BE2C (cell line): ENCODE results near the gene CD79A.

Source experiments
- DNase-seq: peaks from one replicate; pipeline ENCODE4 v3.0.0-alpha.2; 2020
- H3K27me3 ChIP-seq: fragments of 250-450 bp; sonication (Bioruptor Pico); 2 replicates; pipeline ENCODE4 v1.5.1; 2020; ENCODE audit warnings: mild to moderate bottlenecking
- H3K36me3 ChIP-seq: fragments of 250-450 bp; sonication (Bioruptor Pico); 2 replicates; pipeline ENCODE4 v1.5.1; 2020; ENCODE audit warnings: mild to moderate bottlenecking
- H3K4me1 ChIP-seq: fragments of 250-450 bp; sonication (Bioruptor Pico); 2 replicates; pipeline ENCODE4 v1.5.1; 2020
- H3K4me3 ChIP-seq: 2 replicates; pipeline ENCODE4 v1.5.1; 2011; ENCODE audit warnings: low read depth, low read length
- H3K9me3 ChIP-seq: fragments of 250-450 bp; sonication (Bioruptor Pico); 2 replicates; pipeline ENCODE4 v1.5.1; 2020
- CTCF ChIP-seq: IDR thresholded peaks from 2 replicates; pipeline ENCODE4 v1.5.1; 2012; ENCODE audit warnings: mild to moderate bottlenecking, low read depth, low read length

The CD79A gene

DNA sequence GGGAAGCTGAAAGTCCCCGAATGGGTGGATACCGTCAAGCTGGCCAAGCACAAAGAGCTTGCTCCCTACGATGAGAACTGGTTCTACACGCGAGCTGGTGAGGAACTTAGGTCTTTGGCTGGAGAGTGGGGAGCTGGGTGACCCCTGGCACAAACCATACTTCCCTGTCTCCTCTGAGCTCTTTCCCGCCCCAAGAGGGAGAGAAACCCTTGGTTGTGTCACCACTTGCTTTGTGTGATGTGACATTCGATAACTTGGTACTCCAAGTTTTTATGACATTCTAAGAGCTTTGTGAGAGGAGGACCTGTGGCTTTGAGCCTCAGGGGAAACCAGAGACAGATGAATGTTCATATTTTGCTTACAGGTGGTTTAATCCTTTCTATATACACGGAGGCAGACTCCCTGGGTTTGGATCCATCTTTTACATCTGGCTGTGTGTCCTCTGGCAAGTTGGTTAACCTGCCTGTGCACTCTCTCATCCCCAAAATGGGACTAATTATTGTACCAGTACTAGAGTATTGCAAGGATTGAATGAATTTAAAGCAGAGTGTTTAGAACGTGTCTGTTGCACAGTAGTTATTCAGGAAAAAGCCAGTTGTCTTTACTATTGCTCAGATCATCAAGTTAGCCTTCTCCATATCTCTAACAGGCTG lies 15.8 kb upstream of the CD79A start:
- Histone ChIP-seq H3K27me3 (peaks cover 19% of the 10 kb centered on the region), H3K9me3 (no peaks in the 10 kb centered on the region), H3K4me1 (no peaks in the 10 kb centered on the region; the same call in 1 of the 2 replicates), H3K4me3 (peak overlapping the region; percentile 91), H3K36me3 (peaks cover 60% of the 10 kb centered on the region)
- no peak for TF ChIP-seq CTCF
- DNase-seq: no peak

- no peak for TF ChIP-seq CTCF
- peak overlapping the region; percentile 91 for H3K4me3 ChIP-seq
- no peak for DNase-seq
- no peaks in the 10 kb centered on the region; the same call in 1 of the 2 replicates for H3K4me1 ChIP-seq
- no peaks in the 10 kb centered on the region for H3K9me3 ChIP-seq
- H3K36me3 ChIP-seq: peaks cover 66% of the 10 kb centered on the region
- H3K27me3 ChIP-seq: peaks cover 13% of the 10 kb centered on the region
Measured at GRCh38 chr19:41861846-41862245, 15.2 kb upstream of the CD79A start.

DNA sequence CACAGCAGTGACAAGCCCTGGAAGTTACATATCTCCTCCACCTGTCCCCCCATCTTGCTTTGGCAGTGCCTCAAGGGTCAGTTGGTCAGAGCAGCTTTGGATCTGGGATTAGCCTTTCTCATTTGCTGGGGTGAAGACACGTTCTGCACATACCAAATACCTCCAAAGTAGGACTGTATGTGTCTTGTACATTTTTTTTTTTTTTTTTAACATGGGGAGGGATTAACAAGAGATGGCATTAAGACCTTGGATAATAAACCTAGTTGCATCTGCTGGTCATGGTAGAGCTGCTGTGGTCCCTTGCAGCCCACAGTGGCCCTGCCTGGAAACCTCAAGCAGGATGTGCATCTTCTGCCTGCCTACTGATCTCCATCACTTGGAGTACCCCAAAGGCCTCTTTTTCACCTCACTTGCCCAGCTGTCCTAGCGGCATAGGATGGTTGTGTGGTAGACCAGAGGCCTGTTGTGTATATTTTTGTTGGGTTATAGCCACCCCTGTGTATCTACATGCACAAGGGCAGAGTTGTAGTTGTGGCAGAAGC lies 14.6 kb upstream of the CD79A start:
- Histone ChIP-seq H3K27me3 (peaks cover 6% of the 10 kb centered on the region), H3K4me3 (peak overlapping the region; percentile 91), H3K9me3 (no peaks in the 10 kb centered on the region), H3K36me3 (peaks cover 73% of the 10 kb centered on the region), H3K4me1 (no peaks in the 10 kb centered on the region; the same call in 1 of the 2 replicates)
- no peak for DNase-seq
- TF ChIP-seq CTCF: no peak

DNA sequence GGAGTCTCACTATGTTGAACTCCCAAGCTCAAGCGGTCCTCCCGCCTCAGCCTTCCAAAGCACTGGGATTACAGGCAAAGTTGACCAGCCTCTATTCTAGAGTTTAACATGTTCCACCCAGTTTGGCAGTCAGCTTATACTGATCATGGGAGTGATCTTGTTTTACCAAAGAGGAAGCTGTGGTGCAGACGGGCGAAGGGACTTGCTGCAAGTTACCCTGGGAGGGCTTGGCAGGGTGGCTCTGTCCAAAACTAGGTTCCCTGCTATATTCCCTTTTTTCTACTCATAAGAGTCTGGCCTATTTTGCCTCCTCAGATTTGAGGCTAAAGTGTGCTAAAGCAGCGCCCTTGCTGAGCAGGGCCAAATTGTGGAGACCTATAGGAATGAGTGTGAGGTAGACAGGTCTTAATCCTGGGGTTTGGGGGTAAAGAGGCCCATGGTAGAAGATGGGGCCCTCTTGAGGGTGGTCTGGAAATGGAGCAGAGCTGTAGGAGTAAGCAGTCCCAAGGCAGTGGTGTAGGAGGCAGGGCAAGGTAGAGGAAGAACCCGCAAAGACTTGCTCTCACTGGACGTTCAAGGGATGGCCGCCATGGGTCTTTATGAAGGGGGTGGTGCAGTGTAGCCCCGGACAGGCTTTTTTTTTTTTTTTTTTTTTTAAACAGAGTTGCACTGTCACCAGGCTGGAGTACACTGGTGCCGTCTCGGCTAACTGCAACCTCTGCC lies 13.7 kb upstream of the CD79A start:
- H3K4me3 ChIP-seq: no peak overlapping the region; the same call in 1 of the 2 replicates
- H3K36me3 ChIP-seq: peaks cover 82% of the 10 kb centered on the region
- H3K4me1 ChIP-seq: no peaks in the 10 kb centered on the region; the same call in 1 of the 2 replicates
- no peak for DNase-seq
- no peaks in the 10 kb centered on the region for H3K9me3 ChIP-seq
- TF ChIP-seq CTCF: no peak
- H3K27me3 ChIP-seq: no peaks in the 10 kb centered on the region

GRCh38 chr19:41864374-41864773 lies 12.7 kb upstream of the CD79A start:
- H3K4me1 ChIP-seq: no peaks in the 10 kb centered on the region; the same call in 1 of the 2 replicates
- H3K9me3 ChIP-seq: no peaks in the 10 kb centered on the region
- peaks cover 92% of the 10 kb centered on the region for H3K36me3 ChIP-seq
- TF ChIP-seq CTCF: no peak
- H3K4me3 ChIP-seq: no peak overlapping the region
- no peak for DNase-seq
- no peaks in the 10 kb centered on the region for H3K27me3 ChIP-seq

DNA sequence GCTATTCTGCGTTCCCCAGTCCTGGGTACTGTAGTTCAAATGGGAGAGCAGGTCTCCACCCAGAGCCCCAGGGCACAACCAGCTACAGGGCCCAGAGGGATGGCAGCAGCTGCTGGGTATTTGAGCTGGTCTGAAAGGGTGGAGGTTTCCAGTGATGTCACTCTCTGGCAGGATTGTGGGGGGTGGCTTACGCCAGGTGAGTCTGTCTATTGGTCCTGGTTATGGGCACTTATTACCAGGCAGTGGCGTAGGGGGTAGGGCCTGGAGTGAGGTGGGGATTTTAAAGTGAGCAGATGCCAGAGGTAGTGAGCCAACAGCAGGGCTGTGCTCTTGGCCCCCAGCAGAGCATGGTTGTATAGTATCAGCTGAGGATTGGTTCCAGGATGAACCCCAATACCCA lies 10.8 kb upstream of the CD79A start:
- Histone ChIP-seq H3K4me3 (no peak overlapping the region), H3K36me3 (peaks cover 97% of the 10 kb centered on the region), H3K9me3 (no peaks in the 10 kb centered on the region), H3K4me1 (no peaks in the 10 kb centered on the region; the same call in 1 of the 2 replicates), H3K27me3 (no peaks in the 10 kb centered on the region)
- TF ChIP-seq CTCF: no peak
- no peak for DNase-seq
